Vagina (tissue), 2 donors: ENCODE measurements around the gene CWF19L2.
"Not testable (repeated sequence)": the region's sequence is repeated elsewhere in the genome, so short reads cannot be mapped to it uniquely, and the experiment has no call there.

Experiments
- CTCF ChIP-seq, 3 experiments: fragments of 450-650 bp in 2 of 3; fragments of 200-600 bp in 1 of 3; sonication (generic) in 1 of 3; IDR thresholded peaks; one replicate each; pipeline ENCODE4 v1.5.1; 2017 to 2019; ENCODE audit warnings: antibody characterized with exemption in 3 of 3, mild to moderate bottlenecking in 2 of 3, moderate library complexity in 2 of 3
- POLR2A ChIP-seq, 2 donors: fragments of 450-650 bp; IDR thresholded peaks; one replicate each; pipeline ENCODE4 v1.6.1; 2017; ENCODE audit warnings: antibody characterized with exemption in 2 of 2, mild to moderate bottlenecking in 2 of 2, moderate library complexity in 2 of 2
- POLR2AphosphoS5 ChIP-seq, 2 donors: sonication (generic); formaldehyde crosslinking; IDR thresholded peaks; one replicate each; pipeline ENCODE4 v1.9.0; 2017; ENCODE audit warnings: antibody characterized with exemption in 2 of 2, mild to moderate bottlenecking in 2 of 2, low read depth in 1 of 2; ENCODE audit not compliant: insufficient read depth in 1 of 2

GRCh38 chr11:107390701-107391100, 66.9 kb downstream of the CWF19L2 start:
- not testable (repeated sequence) for TF ChIP-seq CTCF (IDR thresholded peaks at IDR 0.05); POLR2AphosphoS5 (IDR thresholded peaks at IDR 0.05; ENCODE audit: insufficient read depth in 1 of 2, low read depth in 1 of 2); POLR2A (IDR thresholded peaks at IDR 0.05)
